ENCODE data around the gene EEF1AKMT4.

The EEF1AKMT4 gene

GRCh38 chr3:184306341-184306972, 57.0 kb downstream of the EEF1AKMT4 start:
- 96% methylated on average over 3 to 4 of the region's 4 CpGs for WGBS, 2 experiments (ENCODE audit: insufficient coverage in 2 of 2)
- H3K36me3 ChIP-seq (ENCODE audit: control insufficient read depth, insufficient read depth, low read length) = peaks cover 84% of the 10 kb centered on the region
- peaks cover 5% of the 10 kb centered on the region for H3K4me1 ChIP-seq (ENCODE audit: control insufficient read depth, insufficient read depth, low read length, poor library complexity, severe bottlenecking)
- H3K4me3 ChIP-seq (ENCODE audit: extremely low read depth, insufficient read depth, low read length, poor library complexity, severe bottlenecking) = no peak overlapping the region
- H3K27ac ChIP-seq (ENCODE audit: low read depth, low read length, severe bottlenecking) = no peak overlapping the region
- no peaks in the 10 kb centered on the region for H3K9me3 ChIP-seq (ENCODE audit: control insufficient read depth, low read length)

- Histone ChIP-seq H3K4me1 (ENCODE audit: control insufficient read depth, insufficient read depth, low read length, poor library complexity, severe bottlenecking) (no peaks in the 10 kb centered on the region), H3K4me3 (ENCODE audit: extremely low read depth, insufficient read depth, low read length, poor library complexity, severe bottlenecking) (no peak overlapping the region), H3K9me3 (ENCODE audit: control insufficient read depth, low read length) (no peaks in the 10 kb centered on the region), H3K27ac (ENCODE audit: low read depth, low read length, severe bottlenecking) (no peak overlapping the region), H3K36me3 (ENCODE audit: control insufficient read depth, insufficient read depth, low read length) (peaks cover 70% of the 10 kb centered on the region)
- 96 to 97% methylated on average over 9 of the region's 9 CpGs for whole genome bisulfite sequencing, 2 experiments (ENCODE audit: insufficient coverage in 2 of 2)
Measured at GRCh38 chr3:184307915-184308314, 58.4 kb downstream of the EEF1AKMT4 start.
